Epithelial cell of esophagus (primary cell): ENCODE results near the gene PLB1.
"Not testable (repeated sequence)": the region's sequence is repeated elsewhere in the genome, so short reads cannot be mapped to it uniquely, and the experiment has no call there.

Experiments
- DNase-seq: peaks from one replicate; pipeline ENCODE4 v3.0.0; 2010; ENCODE audit warnings: low read depth
- H3K4me3 ChIP-seq: 2 replicates; pipeline ENCODE4 v1.5.1; 2011; ENCODE audit warnings: mild to moderate bottlenecking, low read length, control low read depth
- CTCF ChIP-seq: IDR thresholded peaks from 2 replicates; pipeline ENCODE4 v1.5.1; 2011; ENCODE audit warnings: low read depth, mild to moderate bottlenecking, low read length, control low read depth, inconsistent platforms; ENCODE audit not compliant: insufficient read depth; ENCODE audit errors: missing control alignments

PLB1 gene

DNA sequence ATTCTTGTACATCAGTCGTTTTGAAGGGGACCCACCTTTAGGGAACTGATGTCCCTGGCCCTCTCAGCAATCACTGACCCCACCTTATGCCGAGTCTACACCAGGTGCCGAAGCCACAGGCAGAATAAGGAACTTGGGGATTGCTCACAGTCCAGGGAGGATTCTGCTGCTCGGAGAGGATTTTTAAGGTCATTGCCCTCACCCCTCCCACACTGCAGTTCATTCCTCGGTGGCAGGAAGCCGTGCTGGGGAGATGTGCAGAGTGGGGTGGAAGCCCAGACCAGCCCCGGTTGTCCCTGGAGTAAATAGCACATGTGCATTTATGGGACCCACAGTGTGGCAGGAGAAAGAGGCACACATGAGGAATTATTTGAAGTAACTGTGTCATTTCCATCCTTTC, 50.4 kb downstream of the PLB1 start:
- TF ChIP-seq CTCF = no peak
- no peak for DNase-seq
- no peak overlapping the region for H3K4me3 ChIP-seq

GRCh38 chr2:28547223-28547860, 51.5 kb downstream of the PLB1 start:
- no peak for DNase-seq
- TF ChIP-seq CTCF = no peak

DNA sequence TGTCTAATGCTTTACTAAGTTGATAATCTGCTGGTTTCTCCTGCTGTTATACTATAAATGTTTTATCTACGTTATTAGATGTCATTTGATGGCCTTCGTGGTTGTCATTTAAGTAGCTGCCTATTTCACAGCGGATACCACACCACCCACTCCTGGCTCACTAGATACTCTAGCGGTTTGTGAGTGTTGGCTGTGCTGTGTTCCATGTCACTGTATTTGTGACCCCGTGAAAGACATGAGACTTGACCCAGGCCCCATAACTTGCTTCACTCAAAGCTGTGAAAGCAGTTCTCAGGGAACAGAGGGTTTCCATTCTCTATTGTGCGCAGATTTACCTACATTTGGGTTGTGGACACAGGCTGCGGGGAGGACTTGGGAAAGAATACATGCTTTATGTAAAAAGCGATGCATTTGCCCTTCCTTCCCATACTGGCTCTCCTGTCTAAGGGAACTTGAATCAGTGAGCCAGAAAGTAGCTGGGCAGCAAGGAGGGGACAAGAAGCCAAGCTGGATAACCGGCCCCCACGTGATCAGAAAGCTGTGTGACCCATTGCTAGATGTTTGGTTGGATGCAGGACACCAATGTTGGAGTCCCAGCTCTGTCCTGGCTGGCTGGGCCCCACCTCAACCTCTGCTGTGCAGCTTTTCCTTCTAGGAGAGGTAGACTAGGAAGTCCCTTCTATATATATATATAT, 52.2 kb downstream of the PLB1 start:
- H3K4me3 ChIP-seq = no peak overlapping the region
- no peak for DNase-seq
- TF ChIP-seq CTCF = no peak

More at GRCh38 chr2:28547223-28547860, 51.5 kb downstream of the PLB1 start:
- no peak overlapping the region for H3K4me3 ChIP-seq

DNA sequence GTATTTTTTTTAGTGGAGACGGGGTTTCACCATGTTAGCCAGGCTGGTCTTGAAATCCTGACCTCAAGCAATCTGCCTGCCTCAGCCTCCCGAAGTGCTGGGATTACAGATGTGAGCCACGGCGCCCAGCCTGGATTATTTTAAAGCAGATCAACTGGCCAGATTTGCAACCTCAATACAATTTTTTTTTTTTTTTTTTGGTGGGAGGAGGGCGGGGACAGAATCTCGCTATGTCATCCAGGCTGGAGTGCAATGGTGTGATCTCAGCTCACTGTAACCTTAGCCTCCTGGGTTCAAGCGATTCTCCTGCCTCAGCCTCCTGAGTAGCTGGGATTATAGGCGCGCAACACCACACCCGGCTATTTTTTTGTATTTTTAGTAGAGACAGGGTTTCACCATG, 54.5 kb downstream of the PLB1 start:
- not testable (repeated sequence) for H3K4me3 ChIP-seq, DNase-seq

GRCh38 chr2:28552045-28552823, 56.4 kb downstream of the PLB1 start:
- peak; percentile 58 for DNase-seq
- no peak overlapping the region for H3K4me3 ChIP-seq
- no peak for TF ChIP-seq CTCF

GRCh38 chr2:28556303-28556702, 60.4 kb downstream of the PLB1 start:
- TF ChIP-seq CTCF = no peak
- H3K4me3 ChIP-seq = no peak overlapping the region
- DNase-seq = no peak

DNA sequence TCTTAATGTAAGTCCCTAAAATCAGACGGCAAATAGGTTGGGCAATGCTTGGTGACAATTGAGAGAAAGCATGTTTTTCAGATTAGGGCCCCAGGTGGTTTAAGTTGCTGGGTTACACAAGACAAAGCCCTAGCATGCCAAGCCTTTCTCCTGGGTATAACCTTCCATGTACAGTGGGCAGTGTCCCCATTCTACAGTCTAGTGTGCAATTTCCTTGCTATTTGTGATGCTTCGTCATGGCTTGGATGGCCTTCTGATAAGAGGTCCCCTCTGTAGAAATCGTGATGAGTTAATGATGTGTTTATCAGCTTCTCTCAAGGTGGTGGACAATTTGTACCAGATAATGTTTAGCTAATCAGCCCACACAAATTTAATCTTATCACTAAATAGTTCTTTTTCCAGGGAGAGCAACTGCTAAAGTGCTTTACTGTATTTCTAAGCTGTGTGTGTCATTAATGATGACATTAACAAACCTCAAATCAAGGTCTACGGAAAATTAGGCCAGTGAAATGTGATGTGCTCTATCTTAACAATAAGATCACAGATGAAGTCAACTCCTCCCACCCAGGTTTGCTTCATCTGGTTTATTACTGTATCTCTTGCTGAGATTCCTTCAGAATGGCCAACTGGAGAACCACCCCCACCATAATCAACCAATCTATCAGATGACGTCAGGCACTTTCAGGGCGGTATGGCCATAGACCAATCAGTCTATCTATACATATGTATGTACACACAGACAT, 61.7 kb downstream of the PLB1 start:
- H3K4me3 ChIP-seq = no peak overlapping the region
- no peak for TF ChIP-seq CTCF
- no peak for DNase-seq
